Esophagus muscularis mucosa (tissue), 3 donors: ENCODE results near the gene STRBP.

Experiments
- POLR2A ChIP-seq: fragments of 450-650 bp; IDR thresholded peaks from one replicate; pipeline ENCODE4 v1.6.1; 2017; ENCODE audit warnings: antibody characterized with exemption, moderate library complexity, mild to moderate bottlenecking, low read depth
- POLR2AphosphoS5 ChIP-seq, 2 donors: sonication (generic); formaldehyde crosslinking; IDR thresholded peaks; one replicate each; pipeline ENCODE4 v1.6.1; 2017; ENCODE audit warnings: antibody characterized with exemption in 2 of 2
- TF ChIP-seq, protein P1 (sequence below), 3 experiments: fragments of 200-600 bp in 2 of 3; fragments of 450-650 bp in 1 of 3; sonication (generic) in 2 of 3; IDR thresholded peaks; one replicate each; pipeline ENCODE4 v1.5.1; 2017 to 2019; ENCODE audit warnings: antibody characterized with exemption in 3 of 3, mild to moderate bottlenecking in 2 of 3, moderate library complexity in 1 of 3

DNA sequence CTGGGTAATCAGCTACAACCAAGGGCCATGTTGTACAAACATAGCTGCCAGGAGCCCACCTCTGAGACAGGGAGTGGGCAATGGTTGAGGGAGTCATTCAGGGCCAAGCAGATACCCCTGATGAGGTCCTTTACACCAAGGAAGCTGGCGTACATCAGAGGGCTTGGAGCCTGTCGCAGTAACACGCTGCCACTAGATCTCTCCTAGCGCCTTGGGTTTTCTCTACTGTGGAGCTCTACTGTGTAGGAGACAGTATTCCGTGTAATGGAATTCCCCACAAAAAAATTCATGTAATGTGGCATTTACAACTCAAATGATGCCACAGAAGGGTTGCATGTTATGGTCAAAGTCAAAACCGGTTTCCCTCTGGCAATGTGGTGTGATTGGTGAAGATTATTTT is 46.2 kb upstream of the STRBP start:
- TF ChIP-seq, protein P1, sequence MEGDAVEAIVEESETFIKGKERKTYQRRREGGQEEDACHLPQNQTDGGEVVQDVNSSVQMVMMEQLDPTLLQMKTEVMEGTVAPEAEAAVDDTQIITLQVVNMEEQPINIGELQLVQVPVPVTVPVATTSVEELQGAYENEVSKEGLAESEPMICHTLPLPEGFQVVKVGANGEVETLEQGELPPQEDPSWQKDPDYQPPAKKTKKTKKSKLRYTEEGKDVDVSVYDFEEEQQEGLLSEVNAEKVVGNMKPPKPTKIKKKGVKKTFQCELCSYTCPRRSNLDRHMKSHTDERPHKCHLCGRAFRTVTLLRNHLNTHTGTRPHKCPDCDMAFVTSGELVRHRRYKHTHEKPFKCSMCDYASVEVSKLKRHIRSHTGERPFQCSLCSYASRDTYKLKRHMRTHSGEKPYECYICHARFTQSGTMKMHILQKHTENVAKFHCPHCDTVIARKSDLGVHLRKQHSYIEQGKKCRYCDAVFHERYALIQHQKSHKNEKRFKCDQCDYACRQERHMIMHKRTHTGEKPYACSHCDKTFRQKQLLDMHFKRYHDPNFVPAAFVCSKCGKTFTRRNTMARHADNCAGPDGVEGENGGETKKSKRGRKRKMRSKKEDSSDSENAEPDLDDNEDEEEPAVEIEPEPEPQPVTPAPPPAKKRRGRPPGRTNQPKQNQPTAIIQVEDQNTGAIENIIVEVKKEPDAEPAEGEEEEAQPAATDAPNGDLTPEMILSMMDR (IDR thresholded peaks at IDR 0.05): no peak
- TF ChIP-seq POLR2A: no peak
- TF ChIP-seq POLR2AphosphoS5 (IDR thresholded peaks at IDR 0.05): no peak
